HCT116 (cell line): ENCODE results near the gene MTREX.

Experiments
- CTCF ChIP-seq, 3 experiments: fragments of 200-600 bp in 1 of 3; sonication (generic) in 1 of 3; IDR thresholded peaks in 2 of 3; conservative IDR thresholded peaks in 1 of 3; 2 replicates each; pipeline ENCODE4 v1.5.1; 2012 to 2017; ENCODE audit warnings: low read depth in 2 of 3, low read length in 2 of 3, antibody characterized with exemption in 1 of 3, borderline replicate concordance in 1 of 3, control low read depth in 1 of 3, mild to moderate bottlenecking in 1 of 3, mixed read lengths in 1 of 3, mixed run types in 1 of 3, moderate library complexity in 1 of 3; ENCODE audit not compliant: insufficient read depth in 1 of 3
- EZH2 ChIP-seq: fragments of 200-600 bp; sonication (generic); IDR thresholded peaks from 2 replicates; pipeline ENCODE4 v1.6.1; 2017; ENCODE audit warnings: antibody characterized with exemption, mixed run types
- JUND ChIP-seq: IDR thresholded peaks from 2 replicates; pipeline ENCODE4 v1.6.1; 2012
- POLR2A ChIP-seq: IDR thresholded peaks from 2 replicates; pipeline ENCODE4 v1.7.0; 2011; ENCODE audit warnings: borderline replicate concordance; ENCODE audit not compliant: insufficient read depth, insufficient read length; ENCODE audit errors: extremely low read depth
- REST ChIP-seq: IDR thresholded peaks from 2 replicates; pipeline ENCODE4 v1.6.1; 2012; ENCODE audit warnings: low read depth
- ZNF274 ChIP-seq: fragments of 200-500 bp; sonication (Bioruptor generic); IDR thresholded peaks from 2 replicates; pipeline ENCODE4 v1.6.1; 2014; ENCODE audit warnings: mild to moderate bottlenecking, low read depth, low read length, inconsistent platforms

- TF ChIP-seq CTCF (IDR thresholded peaks at IDR 0.05 in 2 of 3, conservative IDR thresholded peaks at IDR 0.05 in 1 of 3; ENCODE audit: borderline replicate concordance in 1 of 3, insufficient read depth in 1 of 3, low read depth in 2 of 3, low read length in 2 of 3) = no peak
- TF ChIP-seq POLR2A = no peak
- TF ChIP-seq ZNF274 = no peak
- no peak for TF ChIP-seq EZH2
- TF ChIP-seq REST = no peak
- no peak for TF ChIP-seq JUND
These were observed 26.0 kb downstream of the MTREX start for GRCh38 chr5:55333811-55334210.
